Endothelial cell of umbilical vein (primary cell): ENCODE measurements around the gene NCK1. TPM values are rescaled to one million over a fixed set of nuclear protein-coding genes. Genes with fewer than 3 reads are reported as not detected.

Source experiments
- BruUV-seq: library from RNA; stranded (reverse); fragments of 400-500 nt; replicated peaks from 2 replicates; lab custom pipeline; 2021; lab: Mats Ljungman, UMichigan
- CTCF ChIA-PET: fragments of 300-600, 350-600 bp; sonication (Branson Sonifier 250); formaldehyde crosslinking; loops from one replicate; lab custom pipeline; 2021; ENCODE audit warnings: antibody characterized with exemption, inconsistent platforms; lab: Charles Lee
- POLR2A ChIA-PET: fragments of 300-600, 350-600 bp; sonication (Branson Sonifier 250); formaldehyde crosslinking; loops from one replicate; lab custom pipeline; 2021; ENCODE audit warnings: antibody characterized with exemption, inconsistent platforms; lab: Charles Lee
- DNase-seq: peaks from one replicate; pipeline ENCODE4 v3.0.0-alpha.2; 2011; ENCODE audit warnings: low read depth, low spot score
- FAIRE-seq: peaks from 2 replicates; lab custom pipeline; 2011; peaks lifted over from hg19 to GRCh38; lab: Jason Lieb, UNC
- H2AFZ ChIP-seq: 2 replicates; pipeline ENCODE4 v1.6.0; 2012; ENCODE audit warnings: low read depth, low read length, control low read depth, inconsistent platforms
- H3K27ac ChIP-seq: 2 replicates; pipeline ENCODE4 v1.5.1; 2011; ENCODE audit warnings: low read depth, mild to moderate bottlenecking, control low read depth, low read length, moderate library complexity; ENCODE audit not compliant: insufficient read depth
- H3K27me3 ChIP-seq, 2 experiments: 2 replicates each; pipeline versions ENCODE4 v1.6.0 to v1.6.1; 2011; ENCODE audit warnings: low read length in 2 of 2, mixed read lengths in 1 of 2; ENCODE audit not compliant: control insufficient read depth in 2 of 2, insufficient read depth in 2 of 2
- H3K36me3 ChIP-seq, 2 experiments: 2 replicates in 1 of 2; 3 replicates in 1 of 2; pipeline ENCODE4 v1.5.1; 2011; ENCODE audit warnings: low read length in 2 of 2, mild to moderate bottlenecking in 1 of 2, moderate library complexity in 1 of 2; ENCODE audit not compliant: control insufficient read depth in 2 of 2, insufficient read depth in 2 of 2; ENCODE audit errors: extremely low read depth in 1 of 2
- H3K4me1 ChIP-seq: 3 replicates; pipeline ENCODE4 v1.5.1; 2011; ENCODE audit warnings: mild to moderate bottlenecking, low read length; ENCODE audit not compliant: control insufficient read depth, insufficient read depth; ENCODE audit errors: extremely low read depth
- H3K4me2 ChIP-seq: 2 replicates; pipeline ENCODE4 v1.6.1; 2011; ENCODE audit warnings: low read length, control low read depth, mixed read lengths; ENCODE audit not compliant: insufficient read depth
- H3K4me3 ChIP-seq, 3 experiments: fragments of 200-600 bp in 1 of 3; sonication (generic), shearing (Covaris generic) in 1 of 3; replicated peaks in 1 of 3; 2 replicates each; pipeline ENCODE4 v1.5.1; 2011 to 2016; ENCODE audit warnings: control low read depth in 3 of 3, low read length in 3 of 3, mild to moderate bottlenecking in 2 of 3, inconsistent platforms in 1 of 3, low read depth in 1 of 3, moderate library complexity in 1 of 3; ENCODE audit not compliant: insufficient read depth in 1 of 3
- H3K79me2 ChIP-seq: 2 replicates; pipeline ENCODE4 v1.6.0; 2012; ENCODE audit warnings: low read length, inconsistent platforms; ENCODE audit not compliant: control insufficient read depth, insufficient read depth
- H3K9ac ChIP-seq: replicated peaks from 2 replicates; pipeline ENCODE3; 2011; ENCODE audit warnings: low read length, control low read depth; ENCODE audit not compliant: insufficient read depth; ENCODE audit errors: extremely low read depth
- H3K9me1 ChIP-seq: replicated peaks from 3 replicates; pipeline ENCODE4 v1.6.0; 2011; ENCODE audit warnings: mild to moderate bottlenecking, low read length; ENCODE audit not compliant: control insufficient read depth, insufficient read depth; ENCODE audit errors: extremely low read depth
- H3K9me3 ChIP-seq: replicated peaks from 2 replicates; pipeline ENCODE4 v1.5.1; 2012; ENCODE audit warnings: low read length, inconsistent platforms; ENCODE audit not compliant: control insufficient read depth, insufficient read depth
- H4K20me1 ChIP-seq: replicated peaks from 2 replicates; pipeline ENCODE3; 2011; ENCODE audit warnings: mild to moderate bottlenecking, low read length; ENCODE audit not compliant: control insufficient read depth, insufficient read depth; ENCODE audit errors: extremely low read depth
- EZH2 ChIP-seq: IDR thresholded peaks from 2 replicates; pipeline ENCODE4 v1.6.1; 2012; ENCODE audit warnings: borderline replicate concordance, low read depth, mild to moderate bottlenecking, moderate library complexity, low read length, inconsistent platforms; ENCODE audit not compliant: severe bottlenecking
- FOS ChIP-seq: IDR thresholded peaks from 2 replicates; pipeline ENCODE4 v1.6.1; 2011; ENCODE audit warnings: mild to moderate bottlenecking, low read length, moderate library complexity, borderline replicate concordance; ENCODE audit not compliant: insufficient read depth
- GATA2 ChIP-seq: IDR thresholded peaks from 2 replicates; pipeline ENCODE4 v1.7.0; 2011; ENCODE audit warnings: low read depth, mild to moderate bottlenecking, moderate library complexity, mixed read lengths, low read length; ENCODE audit not compliant: insufficient read length, insufficient read depth
- JUN ChIP-seq: IDR thresholded peaks from 2 replicates; pipeline ENCODE4 v1.6.1; 2011; ENCODE audit warnings: borderline replicate concordance, low read depth; ENCODE audit not compliant: insufficient read length, insufficient read depth
- MYC ChIP-seq: IDR thresholded peaks from one replicate; pipeline ENCODE4 v1.6.1; 2011; ENCODE audit warnings: mild to moderate bottlenecking, low read depth, low read length
- POLR2A ChIP-seq: IDR thresholded peaks from 2 replicates; pipeline ENCODE4 v1.6.1; 2012; ENCODE audit warnings: low read depth, mild to moderate bottlenecking, control low read depth, low read length
- POLR2AphosphoS5 ChIP-seq: IDR thresholded peaks from 2 replicates; pipeline ENCODE4 v1.6.1; 2012; ENCODE audit warnings: low read depth, mild to moderate bottlenecking, control low read depth, low read length, moderate library complexity; ENCODE audit not compliant: insufficient read depth
- dilution Hi-C: fragments of 300-500 bp; cut with MboI; formaldehyde crosslinking; loops from one replicate; pipeline ENCODE4 v1.15.0; 2019; ENCODE audit warnings: low sequenced_read_pairs; ENCODE audit not compliant: extremely low pct_ligation_motif_present
- intact Hi-C: fragments of 100-400 bp; cut with micrococcal nuclease; formaldehyde crosslinking; loops from one replicate; pipeline ENCODE4 v1.10.0; 2022
- polyA plus RNA-seq, 4 experiments: library from polyadenylated mRNA; depleted of rRNA in 3 of 4; stranded (reverse) in 3 of 4; unstranded in 1 of 4; fragments of >200 nt; gene quantifications; 2 replicates each; pipeline versions ENCODE4 v1.2.1 to v1.2.3, GENCODE V29; 2011 to 2012; ENCODE audit warnings: missing spikeins in 1 of 4
- total RNA-seq: library from RNA; stranded (reverse); gene quantifications from 2 replicates; pipeline ENCODE4 v1.2.3, GENCODE V29; 2021
- TF ChIP-seq, protein P1 (sequence below), 2 donors: IDR thresholded peaks; 1 replicate in 1 of 2; 2 replicates in 1 of 2; pipeline ENCODE4 v1.5.1; 2011; ENCODE audit warnings: low read length in 2 of 2, mild to moderate bottlenecking in 2 of 2, moderate library complexity in 2 of 2, control low read depth in 1 of 2, inconsistent platforms in 1 of 2, low read depth in 1 of 2; ENCODE audit not compliant: insufficient read depth in 1 of 2; ENCODE audit errors: extremely low read depth in 1 of 2
- TF ChIP-seq, protein P2 (sequence below): IDR thresholded peaks from 2 replicates; pipeline ENCODE4 v1.6.1; 2011; ENCODE audit not compliant: insufficient read depth, insufficient read length

NCK1 gene
- total and polyA plus RNA-seq, 2 donors (not counting 3 experiments of a cell fraction or from before 2014, with no cell fraction given): 19.3 to 52.2 TPM

DNA sequence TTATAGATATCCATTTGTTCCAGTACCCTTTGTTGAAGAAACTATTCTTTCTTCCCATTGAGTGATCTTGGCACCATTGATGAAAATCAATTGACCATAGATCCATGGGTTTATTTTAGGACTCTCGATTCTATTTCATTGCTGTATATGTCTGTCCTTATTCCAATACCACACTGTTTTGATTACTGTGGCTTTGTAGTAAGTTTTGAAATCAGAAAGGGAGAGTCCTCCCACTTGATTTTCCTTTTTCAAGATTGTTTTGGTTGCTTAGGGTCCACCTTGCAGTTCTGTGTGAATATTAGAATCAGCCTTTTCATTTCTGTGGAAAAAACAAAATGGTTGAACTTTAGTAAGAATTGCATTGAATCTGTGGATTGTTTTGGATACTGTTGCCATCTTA is 75.2 kb downstream of the NCK1 start:
- Histone ChIP-seq H4K20me1 (no peaks in the 10 kb centered on the region), H3K4me3 (no peak overlapping the region), H2AFZ (no peak overlapping the region), H3K27ac (peak overlapping the region; percentile 62), H3K36me3 (no peaks in the 10 kb centered on the region), H3K9me3 (no peaks in the 10 kb centered on the region), H3K79me2 (peaks cover 55% of the 10 kb centered on the region), H3K9me1 (no peaks in the 10 kb centered on the region), H3K27me3 (no peaks in the 10 kb centered on the region), H3K4me2 (peak overlapping the region; percentile 18), H3K4me1 (peaks cover 20% of the 10 kb centered on the region), H3K9ac (no peak overlapping the region)
- POLR2A ChIA-PET: no interaction called here
- intact Hi-C loops (loop anchor here (5.0 kb wide), 1 partner anchor 45 kb away; no protein-coding TSS in a partner anchor), dilution Hi-C loops (no loop called here)
- no peak for TF ChIP-seq GATA2
- no peak for TF ChIP-seq POLR2AphosphoS5
- TF ChIP-seq POLR2A: no peak
- no peak for TF ChIP-seq MYC
- TF ChIP-seq JUN: no peak
- no peak for TF ChIP-seq EZH2
- no peak for TF ChIP-seq FOS
- TF ChIP-seq, protein P1, sequence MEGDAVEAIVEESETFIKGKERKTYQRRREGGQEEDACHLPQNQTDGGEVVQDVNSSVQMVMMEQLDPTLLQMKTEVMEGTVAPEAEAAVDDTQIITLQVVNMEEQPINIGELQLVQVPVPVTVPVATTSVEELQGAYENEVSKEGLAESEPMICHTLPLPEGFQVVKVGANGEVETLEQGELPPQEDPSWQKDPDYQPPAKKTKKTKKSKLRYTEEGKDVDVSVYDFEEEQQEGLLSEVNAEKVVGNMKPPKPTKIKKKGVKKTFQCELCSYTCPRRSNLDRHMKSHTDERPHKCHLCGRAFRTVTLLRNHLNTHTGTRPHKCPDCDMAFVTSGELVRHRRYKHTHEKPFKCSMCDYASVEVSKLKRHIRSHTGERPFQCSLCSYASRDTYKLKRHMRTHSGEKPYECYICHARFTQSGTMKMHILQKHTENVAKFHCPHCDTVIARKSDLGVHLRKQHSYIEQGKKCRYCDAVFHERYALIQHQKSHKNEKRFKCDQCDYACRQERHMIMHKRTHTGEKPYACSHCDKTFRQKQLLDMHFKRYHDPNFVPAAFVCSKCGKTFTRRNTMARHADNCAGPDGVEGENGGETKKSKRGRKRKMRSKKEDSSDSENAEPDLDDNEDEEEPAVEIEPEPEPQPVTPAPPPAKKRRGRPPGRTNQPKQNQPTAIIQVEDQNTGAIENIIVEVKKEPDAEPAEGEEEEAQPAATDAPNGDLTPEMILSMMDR (IDR thresholded peaks at IDR 0.05; ENCODE audit: extremely low read depth in 1 of 2, insufficient read depth in 1 of 2, low read depth in 1 of 2, low read length in 2 of 2): no peak
- TF ChIP-seq, protein P2, sequence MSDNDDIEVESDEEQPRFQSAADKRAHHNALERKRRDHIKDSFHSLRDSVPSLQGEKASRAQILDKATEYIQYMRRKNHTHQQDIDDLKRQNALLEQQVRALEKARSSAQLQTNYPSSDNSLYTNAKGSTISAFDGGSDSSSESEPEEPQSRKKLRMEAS: no peak
- no TSS peak for BruUV-seq
- CTCF ChIA-PET: interaction anchor here (1.0 to 1.9 kb wide), 5 partner anchors 8 to 185 kb away, joined by 3 to 7 read pairs (median 4); partner anchors contain the start of gene NCK1
- DNase-seq (no peak), FAIRE-seq (no peak)
